ENCODE data around the gene FUBP1.
"Not testable (repeated sequence)": the region's sequence is repeated elsewhere in the genome, so short reads cannot be mapped to it uniquely, and the experiment has no call there.

FUBP1 gene

DNA sequence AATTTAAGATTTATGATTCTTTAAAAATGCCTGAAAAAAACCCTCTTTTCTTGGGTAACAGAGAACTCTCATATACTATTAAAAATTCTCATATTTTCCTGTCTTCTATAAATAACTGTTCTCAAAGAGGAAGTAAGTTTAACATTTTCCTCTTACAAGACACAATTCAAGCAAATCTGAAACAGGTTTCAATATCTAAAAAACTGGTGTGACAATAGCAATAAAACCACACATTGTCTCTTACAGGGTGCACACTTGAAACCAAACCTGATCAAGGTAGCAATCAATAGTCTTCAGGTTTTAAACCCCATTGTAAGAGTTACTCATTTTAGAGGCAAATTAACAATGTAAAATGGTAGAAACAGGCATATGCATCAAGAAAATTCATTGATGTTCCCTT is 28.0 kb downstream of the FUBP1 start:
- in situ Hi-C loops (cut with MboI; ENCODE audit: low sequenced_read_pairs), result no loop called here

DNA sequence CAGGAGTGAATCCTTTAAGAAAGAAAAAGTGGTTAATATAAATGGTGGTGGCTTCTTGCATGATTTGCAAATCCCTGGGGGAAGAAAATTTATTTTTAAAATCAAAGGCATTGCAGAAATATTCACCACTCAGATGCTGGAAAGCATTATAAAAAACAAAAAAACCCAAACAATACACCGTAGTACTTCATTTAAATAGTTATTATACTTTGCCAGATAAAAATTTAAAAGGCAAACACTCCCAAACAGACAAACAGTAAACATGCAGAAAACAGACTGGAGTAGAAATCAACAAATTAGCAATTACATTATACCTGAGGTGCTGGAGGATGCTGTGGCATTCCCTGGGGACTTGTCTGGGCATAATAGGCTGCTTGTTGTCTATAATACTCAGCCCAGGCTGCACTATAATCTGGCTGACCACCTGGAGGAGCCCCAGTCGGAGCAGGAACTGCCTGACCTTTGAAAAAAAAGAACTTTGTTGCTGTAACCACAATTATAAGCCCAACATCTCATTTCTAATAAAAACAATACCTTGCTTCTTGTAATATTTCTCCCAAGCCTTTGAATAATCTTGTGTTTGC is 29.9 kb downstream of the FUBP1 start:
- in situ Hi-C loops (cut with MboI; ENCODE audit: low sequenced_read_pairs), result no loop called here

- in situ Hi-C loops (cut with MboI; ENCODE audit: low sequenced_read_pairs), result no loop called here
Measured at GRCh38 chr1:77945345-77945744, 33.5 kb downstream of the FUBP1 start.

GRCh38 chr1:77942400-77943140 is 36.3 kb downstream of the FUBP1 start:
- in situ Hi-C loops (cut with MboI; ENCODE audit: low sequenced_read_pairs), result no loop called here

DNA sequence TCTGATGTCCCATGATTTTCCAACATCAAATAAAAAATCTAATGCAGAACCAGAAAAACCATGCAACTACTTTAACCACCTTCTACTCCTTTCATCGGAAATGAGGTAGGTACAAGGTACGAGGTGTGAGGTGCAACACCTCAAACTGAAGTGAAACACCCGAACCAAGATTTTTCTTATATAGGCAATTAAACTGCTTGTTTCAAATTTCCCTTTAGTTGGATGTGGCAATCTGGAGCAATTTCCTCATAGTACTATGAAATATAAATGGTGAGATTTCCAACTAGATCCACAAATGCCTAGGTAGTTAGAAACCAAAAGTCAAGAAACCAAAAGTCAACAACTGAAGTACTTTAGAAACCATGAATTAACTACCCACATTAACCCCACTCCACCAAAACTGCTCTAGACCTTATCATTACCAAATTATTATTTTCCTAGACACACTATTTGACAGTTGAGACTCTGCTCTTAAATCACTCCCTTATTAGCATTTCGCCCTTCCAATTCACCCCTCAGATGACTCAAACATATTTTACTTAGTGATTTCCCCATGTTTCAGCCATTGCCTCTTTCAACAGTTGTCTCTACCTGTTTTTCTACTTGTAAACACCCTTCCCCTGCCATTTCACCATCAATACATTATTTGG is 37.8 kb downstream of the FUBP1 start:
- in situ Hi-C loops (cut with MboI; ENCODE audit: low sequenced_read_pairs), result no loop called here

- in situ Hi-C loops (cut with MboI; ENCODE audit: low sequenced_read_pairs), result no loop called here
Measured at GRCh38 chr1:77938651-77939050, 40.2 kb downstream of the FUBP1 start.

DNA sequence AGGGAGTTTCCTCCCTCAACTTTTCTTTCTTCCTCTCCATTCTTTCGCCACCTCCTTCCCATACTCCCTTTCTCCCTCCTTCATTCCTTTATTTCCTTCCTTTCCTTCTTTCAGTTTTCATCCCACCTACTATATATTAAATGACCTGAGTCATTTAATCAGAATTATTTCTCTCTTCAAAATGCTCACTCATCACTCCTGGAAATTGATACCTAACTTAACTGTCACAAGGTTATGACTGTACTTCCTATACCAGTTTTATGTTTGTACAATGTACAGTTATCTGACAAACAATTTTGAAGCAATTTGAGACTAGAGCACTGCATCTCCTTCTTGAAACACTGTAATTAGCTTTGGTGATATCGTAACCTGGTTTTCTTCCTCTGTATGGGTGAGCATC is 49.1 kb downstream of the FUBP1 start:
- in situ Hi-C loops (cut with MboI; ENCODE audit: low sequenced_read_pairs), result no loop called here

DNA sequence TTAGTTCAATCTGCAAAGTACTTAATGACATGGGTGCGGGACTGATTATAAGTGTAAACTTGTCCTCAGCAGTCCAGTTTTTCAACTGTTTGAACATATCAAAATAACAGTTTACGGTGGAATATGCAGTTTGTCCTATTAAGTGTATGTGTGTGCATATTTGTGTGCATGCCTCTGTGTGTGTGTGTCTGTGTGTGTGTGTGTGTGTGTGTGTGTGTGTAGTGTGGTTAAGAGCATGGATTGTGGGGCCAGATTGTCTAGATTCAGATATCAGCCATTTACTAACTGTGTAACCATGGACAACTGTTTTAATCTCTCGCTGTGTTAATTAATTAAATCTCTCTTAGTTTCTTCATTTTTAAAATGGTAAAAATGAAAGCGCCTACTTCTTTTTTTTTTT is 51.5 kb downstream of the FUBP1 start:
- in situ Hi-C loops (cut with MboI; ENCODE audit: low sequenced_read_pairs), result no loop called here

DNA sequence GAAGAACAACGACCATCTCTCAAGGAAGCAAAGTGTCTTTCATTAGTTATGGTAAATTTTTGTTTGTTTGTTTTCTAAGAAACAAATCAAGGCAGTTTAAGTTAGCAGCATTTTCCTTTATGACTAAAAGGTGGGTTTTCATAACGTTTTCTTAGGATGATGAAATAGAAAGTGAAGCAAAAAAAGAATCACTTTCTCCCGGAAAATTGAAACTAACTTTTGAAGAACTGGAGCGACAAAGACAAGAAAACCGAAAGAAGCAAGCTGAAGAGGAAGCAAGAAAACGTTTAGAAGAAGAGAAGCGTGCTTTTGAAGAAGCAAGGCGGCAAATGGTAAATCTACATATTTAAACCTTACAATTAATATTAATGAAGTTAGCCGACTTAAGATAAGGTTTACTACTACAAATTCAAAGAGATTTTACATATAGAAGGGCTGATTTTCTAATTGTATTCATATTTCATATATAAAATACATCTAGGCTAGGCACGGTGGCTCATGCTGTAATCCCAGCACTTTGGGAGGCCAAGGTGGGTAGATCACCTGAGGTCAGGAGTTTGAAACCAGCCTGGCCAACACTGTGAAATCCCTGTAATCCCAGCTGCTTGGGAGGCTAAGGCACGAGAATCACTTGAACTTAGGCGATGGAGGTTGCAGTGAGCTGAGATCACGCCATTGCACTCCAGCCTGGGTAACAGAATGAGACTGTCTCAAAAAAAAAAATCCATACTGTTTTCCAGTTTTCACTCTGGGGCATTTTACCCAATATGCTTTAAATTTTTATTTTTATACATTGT is 52.1 kb downstream of the FUBP1 start:
- in situ Hi-C loops (cut with MboI; ENCODE audit: low sequenced_read_pairs), result no loop called here

DNA sequence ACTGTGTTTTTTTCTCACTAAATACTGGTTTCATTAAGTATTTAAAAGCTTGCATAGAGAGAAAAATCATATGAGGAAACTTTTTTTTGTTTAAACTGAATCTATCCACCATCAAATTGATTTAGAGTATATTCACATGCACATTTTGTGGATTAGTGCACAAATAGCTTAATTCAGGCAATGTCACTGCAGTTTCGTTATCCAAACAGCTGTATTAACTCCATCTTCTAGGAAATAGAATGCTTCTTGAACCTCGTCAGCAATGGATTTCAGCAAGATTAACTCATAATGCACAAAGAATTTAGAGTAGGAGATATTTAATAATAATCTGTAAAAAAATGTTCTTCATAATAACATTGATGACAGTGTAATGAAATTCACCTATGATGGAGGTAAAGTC is 52.9 kb downstream of the FUBP1 start:
- in situ Hi-C loops (cut with MboI; ENCODE audit: low sequenced_read_pairs), result no loop called here

DNA sequence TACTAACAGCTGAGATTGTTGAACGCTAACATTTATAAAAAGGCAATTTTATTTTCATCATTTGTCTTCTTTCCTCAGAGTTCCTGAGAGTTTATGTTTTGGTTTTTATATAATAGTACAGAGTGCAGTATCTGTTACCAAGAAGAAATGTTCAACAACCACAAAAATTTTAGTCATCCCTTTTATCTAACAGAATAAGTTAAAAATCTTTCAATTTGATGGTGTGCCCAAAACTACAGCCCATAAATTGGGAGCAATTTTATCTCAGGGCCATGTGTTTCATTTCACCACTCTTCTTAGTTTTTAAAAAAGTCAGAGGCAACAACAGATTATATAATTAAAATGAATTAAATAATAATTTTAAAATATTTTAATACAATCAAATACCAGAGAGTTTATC is 53.4 kb downstream of the FUBP1 start:
- in situ Hi-C loops (cut with MboI; ENCODE audit: low sequenced_read_pairs), result no loop called here

DNA sequence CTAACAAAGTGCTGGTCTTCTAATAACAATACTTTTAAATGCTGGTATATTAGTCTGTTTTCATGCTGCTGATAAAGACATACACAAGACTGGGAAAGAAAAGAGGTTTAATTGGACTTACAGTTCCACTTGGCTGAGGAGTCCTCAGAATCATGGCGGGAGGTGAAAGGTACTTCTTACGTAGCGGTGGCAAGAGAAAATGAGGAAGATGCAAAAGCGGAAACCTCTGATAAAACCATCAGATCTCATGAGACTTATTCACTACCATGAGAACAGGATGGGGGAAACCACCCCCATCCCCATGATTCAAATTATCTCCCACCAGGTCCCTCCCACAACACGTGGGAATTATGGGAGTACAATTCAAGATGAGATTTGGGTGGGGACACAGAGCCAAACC is 60.0 kb downstream of the FUBP1 start:
- in situ Hi-C loops (cut with MboI; ENCODE audit: low sequenced_read_pairs), result not testable (repeated sequence)

DNA sequence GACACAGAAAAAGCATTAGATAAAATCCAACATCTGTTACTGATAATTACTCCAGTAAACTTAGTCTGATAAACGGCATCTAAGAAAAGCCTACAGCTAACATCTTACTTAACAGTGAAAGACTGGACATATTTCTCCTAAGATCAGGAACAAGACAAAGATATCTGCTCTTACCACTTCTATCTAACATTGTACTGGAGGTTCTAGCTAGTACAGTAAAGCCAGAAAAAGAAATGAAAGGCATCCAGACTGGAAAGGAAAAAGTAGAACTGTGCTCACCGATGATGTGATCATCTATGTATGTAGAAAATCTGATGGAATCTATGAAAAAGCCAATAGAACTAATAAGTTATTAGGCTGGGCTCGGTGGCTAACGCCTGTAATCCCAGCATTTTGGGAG is 68.8 kb downstream of the FUBP1 start:
- in situ Hi-C loops (cut with MboI; ENCODE audit: low sequenced_read_pairs), result no loop called here

- in situ Hi-C loops (cut with MboI; ENCODE audit: low sequenced_read_pairs), result no loop called here
Measured at GRCh38 chr1:77906624-77907023, 72.2 kb downstream of the FUBP1 start.

GRCh38 chr1:77906019-77906545 is 72.8 kb downstream of the FUBP1 start:
- in situ Hi-C loops (cut with MboI; ENCODE audit: low sequenced_read_pairs), result no loop called here

DNA sequence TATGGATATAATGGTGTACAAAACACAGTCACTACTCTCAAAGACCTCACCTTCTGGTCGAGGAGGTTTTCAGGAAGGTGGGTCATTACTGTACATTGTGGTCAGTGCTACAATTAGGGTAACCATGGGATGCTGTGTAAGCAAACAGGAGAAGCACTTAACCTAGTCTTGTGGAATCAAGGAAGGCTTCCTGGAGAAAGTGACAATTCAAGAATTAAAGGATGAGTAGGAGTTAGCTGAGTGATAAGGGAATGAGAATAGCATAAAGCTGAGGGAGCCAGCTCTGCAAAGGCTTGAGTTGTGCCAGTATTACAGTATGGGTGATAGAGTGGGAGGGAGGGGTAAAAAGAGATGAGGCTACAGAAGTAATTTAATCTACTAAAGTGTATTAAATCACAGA is 73.3 kb downstream of the FUBP1 start:
- in situ Hi-C loops (cut with MboI; ENCODE audit: low sequenced_read_pairs), result no loop called here

DNA sequence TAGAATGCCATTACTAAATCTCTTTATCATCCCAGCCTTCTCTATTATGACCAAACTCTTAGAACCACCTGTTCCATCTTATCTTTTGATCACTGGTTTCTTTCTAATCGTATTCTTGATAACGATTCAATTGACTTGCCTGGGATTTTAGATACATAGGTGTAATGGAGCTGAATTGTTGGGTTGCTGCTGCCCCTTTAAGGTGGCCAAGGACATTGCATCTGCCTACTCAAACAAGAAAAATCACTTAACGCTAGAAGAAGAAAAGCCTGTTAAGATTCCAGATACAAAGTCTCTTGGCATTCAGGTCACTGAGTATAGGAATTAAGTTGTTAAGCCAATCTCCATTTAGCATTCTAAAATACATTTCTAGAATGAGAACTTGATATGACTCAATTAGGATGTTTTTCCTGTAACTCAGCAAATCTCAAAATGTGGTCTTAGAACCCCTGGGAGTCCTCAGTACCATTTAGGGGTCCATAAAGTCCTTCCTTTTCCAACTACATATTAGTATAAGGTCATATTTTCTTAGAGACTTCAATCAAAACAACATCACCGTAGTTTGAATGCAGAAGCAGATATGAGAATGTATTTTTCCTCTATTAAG is 78.1 kb downstream of the FUBP1 start:
- in situ Hi-C loops (cut with MboI; ENCODE audit: low sequenced_read_pairs), result no loop called here

DNA sequence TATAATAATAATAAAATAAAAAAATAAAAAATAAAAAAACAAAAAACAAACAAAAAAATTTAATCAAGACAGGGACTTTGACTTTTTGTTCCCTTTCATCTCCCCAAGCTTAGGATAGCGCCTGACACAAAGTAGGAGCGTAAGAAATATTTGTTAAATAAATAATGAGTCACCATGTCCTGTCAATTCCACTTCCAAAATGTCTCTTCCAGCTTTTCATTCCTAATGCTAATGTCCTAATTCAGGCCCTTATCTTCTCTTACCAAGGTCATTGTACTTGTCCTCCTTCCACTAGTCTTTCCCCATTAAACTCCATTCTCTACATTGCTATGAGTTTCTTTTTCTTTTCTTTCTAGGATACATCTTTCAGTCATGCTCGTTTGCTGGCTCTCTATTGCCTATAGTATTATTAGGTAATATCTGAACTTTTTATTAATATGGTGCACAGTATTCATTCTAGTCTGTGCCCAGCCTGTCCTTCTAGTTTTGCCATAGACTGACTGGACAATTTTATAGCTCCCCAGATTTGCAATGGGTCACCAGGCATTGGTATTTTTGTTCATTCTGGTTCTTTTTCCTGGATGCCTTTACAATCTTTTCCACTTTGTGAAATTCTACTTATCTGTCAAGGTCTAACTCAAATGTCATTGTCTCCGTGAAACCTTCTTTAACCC is 79.1 kb downstream of the FUBP1 start:
- in situ Hi-C loops (cut with MboI; ENCODE audit: low sequenced_read_pairs), result no loop called here
